WTC11 (cell line): ENCODE data around the gene IRF4.

ENCODE experiments used
- CTCF ChIP-seq: fragments of 200-600 bp; IDR thresholded peaks from 2 replicates; pipeline ENCODE4 v1.8.0; 2022; ENCODE audit warnings: antibody characterized with exemption
- E2F1 ChIP-seq: sonication (generic); formaldehyde crosslinking; IDR thresholded peaks from 2 replicates; pipeline ENCODE4 v1.8.0; 2022; ENCODE audit warnings: mild to moderate bottlenecking, missing genetic modification reagents
- EMX1 ChIP-seq: fragments of 250-450 bp; sonication (Bioruptor Pico); IDR thresholded peaks from 2 replicates; pipeline ENCODE4 v1.8.0; 2021; ENCODE audit warnings: mild to moderate bottlenecking
- SP1 ChIP-seq: sonication (generic); formaldehyde crosslinking; conservative IDR thresholded peaks from 2 replicates; pipeline ENCODE4 v1.8.1; 2022; ENCODE audit warnings: missing genetic modification reagents
- USF1 ChIP-seq: sonication (generic); formaldehyde crosslinking; IDR thresholded peaks from 2 replicates; pipeline ENCODE4 v1.8.0; 2022; ENCODE audit warnings: mild to moderate bottlenecking, missing genetic modification reagents

GRCh38 chr6:439641-440167 is 48.2 kb downstream of the IRF4 start:
- TF ChIP-seq CTCF: no peak
- TF ChIP-seq SP1 (CRISPR knock-in tag): no peak
- TF ChIP-seq EMX1 (CRISPR knock-in tag): no peak
- no peak for TF ChIP-seq USF1
- no peak for TF ChIP-seq E2F1 (CRISPR knock-in tag)
